ENCODE data around the gene NPS. TPM values are rescaled to one million over a fixed set of nuclear protein-coding genes. Genes with fewer than 3 reads are reported as not detected.

Gene NPS
- total RNA-seq: not detected
- long read RNA-seq: 0 reads

- ATAC-seq (no peak), DNase-seq (ENCODE audit: missing footprints) (no peak)
- intact Hi-C loops (cut with DNase I): no loop called here
These were observed at the start of gene NPS for GRCh38 chr10:127549009-127549408. Gene NPS (plus strand): TSS chr10:127549309. CDS start chr10:127549369, 60 bp downstream.

- intact Hi-C loops (cut with DNase I): no loop called here
- DNase-seq (ENCODE audit: missing footprints): no peak
- ATAC-seq: no peak
These were observed 49.0 kb upstream of the NPS start for GRCh38 chr10:127500127-127500526.

- ATAC-seq (no peak), DNase-seq (ENCODE audit: missing footprints) (no peak)
- intact Hi-C loops (cut with DNase I): no loop called here
These were observed 43.0 kb upstream of the NPS start for GRCh38 chr10:127506094-127506493.

- intact Hi-C loops (cut with DNase I): no loop called here
- no peak for DNase-seq (ENCODE audit: missing footprints)
- ATAC-seq: no peak
These were observed 26.8 kb upstream of the NPS start for GRCh38 chr10:127522298-127522697.

- intact Hi-C loops (cut with DNase I): no loop called here
- DNase-seq (ENCODE audit: missing footprints) (no peak), ATAC-seq (peak; percentile 47)
These were observed 25.6 kb upstream of the NPS start for GRCh38 chr10:127523476-127523875.

GRCh38 chr10:127524229-127524628, 24.9 kb upstream of the NPS start:
- no peak for ATAC-seq
- DNase-seq (ENCODE audit: missing footprints): no peak

GRCh38 chr10:127524908-127525665, 24.0 kb upstream of the NPS start:
- no peak for ATAC-seq
- no peak for DNase-seq (ENCODE audit: missing footprints)
- intact Hi-C loops (cut with DNase I): no loop called here

More at GRCh38 chr10:127524229-127524628, 24.9 kb upstream of the NPS start:
- intact Hi-C loops (cut with DNase I): no loop called here

GRCh38 chr10:127525686-127526085, 23.4 kb upstream of the NPS start:
- ATAC-seq: no peak
- intact Hi-C loops (cut with DNase I): no loop called here
- DNase-seq (ENCODE audit: missing footprints): no peak

- ATAC-seq: no peak
- no peak for DNase-seq (ENCODE audit: missing footprints)
- intact Hi-C loops (cut with DNase I): no loop called here
These were observed 22.9 kb upstream of the NPS start for GRCh38 chr10:127526161-127526560.

- ATAC-seq (no peak), DNase-seq (ENCODE audit: missing footprints) (no peak)
- intact Hi-C loops (cut with DNase I): no loop called here
These were observed 21.8 kb upstream of the NPS start for GRCh38 chr10:127527320-127527719.

- peak; percentile 76 for ATAC-seq
- peak; percentile 72 for DNase-seq (ENCODE audit: missing footprints)
- intact Hi-C loops (cut with DNase I): no loop called here
These were observed 21.2 kb upstream of the NPS start for GRCh38 chr10:127527891-127528290.

- ATAC-seq (no peak), DNase-seq (ENCODE audit: missing footprints) (no peak)
- intact Hi-C loops (cut with DNase I): no loop called here
These were observed 16.9 kb upstream of the NPS start for GRCh38 chr10:127532193-127532592.

GRCh38 chr10:127532659-127533058, 16.4 kb upstream of the NPS start:
- ATAC-seq (no peak), DNase-seq (ENCODE audit: missing footprints) (no peak)
- intact Hi-C loops (cut with DNase I): no loop called here

GRCh38 chr10:127534074-127534473, 15.0 kb upstream of the NPS start:
- no peak for ATAC-seq
- intact Hi-C loops (cut with DNase I): no loop called here

GRCh38 chr10:127534496-127534895, 14.6 kb upstream of the NPS start:
- no peak for ATAC-seq
- no peak for DNase-seq (ENCODE audit: missing footprints)
- intact Hi-C loops (cut with DNase I): no loop called here

More at GRCh38 chr10:127534074-127534473, 15.0 kb upstream of the NPS start:
- DNase-seq (ENCODE audit: missing footprints): no peak

- intact Hi-C loops (cut with DNase I): no loop called here
- DNase-seq (ENCODE audit: missing footprints) (no peak), ATAC-seq (no peak)
These were observed 13.2 kb upstream of the NPS start for GRCh38 chr10:127535802-127536515.

GRCh38 chr10:127536972-127537760, 11.9 kb upstream of the NPS start:
- DNase-seq (ENCODE audit: missing footprints): no peak
- ATAC-seq: no peak
- intact Hi-C loops (cut with DNase I): no loop called here

GRCh38 chr10:127537924-127538323, 11.2 kb upstream of the NPS start:
- DNase-seq (ENCODE audit: missing footprints) (no peak), ATAC-seq (no peak)
- intact Hi-C loops (cut with DNase I): no loop called here

- DNase-seq (ENCODE audit: missing footprints) (no peak), ATAC-seq (no peak)
- intact Hi-C loops (cut with DNase I): no loop called here
These were observed 1.1 kb upstream of the NPS start for GRCh38 chr10:127548022-127548421.

- intact Hi-C loops (cut with DNase I): no loop called here
- DNase-seq (ENCODE audit: missing footprints) (no peak), ATAC-seq (no peak)
These were observed 1.8 kb downstream of the NPS start for GRCh38 chr10:127550861-127551260.
